Osteocyte (in vitro differentiated cells): Measurements from ENCODE around the gene COL27A1. TPM values are rescaled to one million over a fixed set of nuclear protein-coding genes. Genes with fewer than 3 reads are reported as not detected.
A peak's percentile ranks its signal among the peaks of the same experiment; 100 is the strongest.

Experiments
- DNase-seq: peaks from one replicate; pipeline ENCODE4 v3.0.0; 2021; ENCODE audit warnings: mixed read lengths; ENCODE audit not compliant: unreplicated experiment; ENCODE audit errors: extremely low spot score
- H3K27ac Mint-ChIP-seq: one replicate; pipeline ENCODE4 v1.8.0; 2021; ENCODE audit warnings: mild to moderate bottlenecking, mixed read lengths; ENCODE audit not compliant: unreplicated experiment
- H3K27me3 Mint-ChIP-seq: one replicate; pipeline ENCODE4 v1.8.0; 2021; ENCODE audit warnings: mixed read lengths; ENCODE audit not compliant: unreplicated experiment
- H3K36me3 Mint-ChIP-seq: one replicate; pipeline ENCODE4 v1.8.0; 2021; ENCODE audit warnings: mixed read lengths; ENCODE audit not compliant: unreplicated experiment
- H3K4me1 Mint-ChIP-seq: one replicate; pipeline ENCODE4 v1.8.0; 2021; ENCODE audit warnings: mixed read lengths; ENCODE audit not compliant: unreplicated experiment
- H3K4me3 Mint-ChIP-seq: one replicate; pipeline ENCODE4 v1.8.0; 2021; ENCODE audit warnings: mild to moderate bottlenecking, moderate library complexity, mixed read lengths; ENCODE audit not compliant: unreplicated experiment
- H3K9me3 Mint-ChIP-seq: one replicate; pipeline ENCODE4 v1.8.0; 2021; ENCODE audit warnings: mixed read lengths; ENCODE audit not compliant: unreplicated experiment
- total RNA-seq: library from RNA; stranded (reverse); gene quantifications from 2 replicates; pipeline ENCODE4 v1.2.1, GENCODE V29; 2021
- TF ChIP-seq, protein P1 (sequence below): fragments of 200-600 bp; sonication (generic); IDR thresholded peaks from 2 replicates; pipeline ENCODE4 v1.5.0; 2021; ENCODE audit warnings: antibody characterized with exemption, mild to moderate bottlenecking, moderate library complexity

The COL27A1 gene
- total RNA-seq, 1 donor from 2014 or later, result 44.4 TPM

DNA sequence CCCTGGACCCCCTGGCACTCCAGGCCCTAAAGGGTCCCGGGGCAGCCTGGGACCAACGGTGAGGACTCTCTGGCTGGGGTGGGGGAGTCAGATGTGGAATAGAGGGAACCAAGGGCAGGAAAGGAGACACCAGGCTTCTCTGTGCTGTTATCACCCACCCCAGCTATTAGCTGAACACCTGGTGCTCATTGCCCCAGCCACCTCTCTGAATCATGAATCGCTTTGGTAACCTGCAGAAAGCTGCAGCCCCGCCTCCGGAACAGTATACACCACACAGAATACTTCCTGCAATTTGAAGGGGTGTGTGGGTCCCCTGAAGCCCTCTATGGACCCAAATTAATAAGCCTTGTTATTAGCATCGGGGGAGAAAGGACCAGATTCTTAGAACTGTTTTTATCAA, 127.2 kb downstream of the COL27A1 start:
- no peaks in the 10 kb centered on the region for H3K9me3 Mint-ChIP-seq
- peaks cover 64% of the 10 kb centered on the region for H3K4me1 Mint-ChIP-seq
- peak overlapping the region; percentile 57 for H3K27ac Mint-ChIP-seq
- H3K36me3 Mint-ChIP-seq, result peaks cover 12% of the 10 kb centered on the region
- TF ChIP-seq, protein P1, sequence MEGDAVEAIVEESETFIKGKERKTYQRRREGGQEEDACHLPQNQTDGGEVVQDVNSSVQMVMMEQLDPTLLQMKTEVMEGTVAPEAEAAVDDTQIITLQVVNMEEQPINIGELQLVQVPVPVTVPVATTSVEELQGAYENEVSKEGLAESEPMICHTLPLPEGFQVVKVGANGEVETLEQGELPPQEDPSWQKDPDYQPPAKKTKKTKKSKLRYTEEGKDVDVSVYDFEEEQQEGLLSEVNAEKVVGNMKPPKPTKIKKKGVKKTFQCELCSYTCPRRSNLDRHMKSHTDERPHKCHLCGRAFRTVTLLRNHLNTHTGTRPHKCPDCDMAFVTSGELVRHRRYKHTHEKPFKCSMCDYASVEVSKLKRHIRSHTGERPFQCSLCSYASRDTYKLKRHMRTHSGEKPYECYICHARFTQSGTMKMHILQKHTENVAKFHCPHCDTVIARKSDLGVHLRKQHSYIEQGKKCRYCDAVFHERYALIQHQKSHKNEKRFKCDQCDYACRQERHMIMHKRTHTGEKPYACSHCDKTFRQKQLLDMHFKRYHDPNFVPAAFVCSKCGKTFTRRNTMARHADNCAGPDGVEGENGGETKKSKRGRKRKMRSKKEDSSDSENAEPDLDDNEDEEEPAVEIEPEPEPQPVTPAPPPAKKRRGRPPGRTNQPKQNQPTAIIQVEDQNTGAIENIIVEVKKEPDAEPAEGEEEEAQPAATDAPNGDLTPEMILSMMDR, result no peak
- no peak for DNase-seq
- no peak overlapping the region for H3K4me3 Mint-ChIP-seq
- no peaks in the 10 kb centered on the region for H3K27me3 Mint-ChIP-seq

DNA sequence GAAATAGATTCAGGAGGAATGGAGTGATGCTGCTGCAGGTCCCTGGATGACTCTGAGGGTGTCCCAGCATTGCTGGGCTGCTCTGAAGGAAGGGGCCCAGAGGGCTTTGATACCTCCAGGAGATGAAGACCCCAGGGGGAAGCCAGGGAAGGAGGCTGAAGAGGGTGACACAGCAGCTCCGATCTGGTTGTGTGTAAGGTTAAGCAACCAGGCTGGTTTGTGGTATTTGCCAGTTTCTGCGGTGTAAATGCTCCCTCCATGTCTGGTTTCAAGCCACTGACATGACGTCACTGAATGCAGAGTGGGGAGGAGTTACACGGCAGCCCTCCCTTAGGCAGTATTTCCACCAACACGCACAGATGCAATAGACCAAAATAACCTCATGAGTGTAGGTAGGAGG, 127.6 kb downstream of the COL27A1 start:
- Mint-ChIP-seq H3K27me3 (no peaks in the 10 kb centered on the region), H3K4me1 (peaks cover 64% of the 10 kb centered on the region), H3K4me3 (no peak overlapping the region), H3K9me3 (no peaks in the 10 kb centered on the region), H3K36me3 (peaks cover 12% of the 10 kb centered on the region), H3K27ac (peak overlapping the region; percentile 57)
- TF ChIP-seq, protein P1, result no peak
- DNase-seq, result no peak

GRCh38 chr9:114283551-114284111, 128.3 kb downstream of the COL27A1 start:
- DNase-seq, result no peak
- H3K36me3 Mint-ChIP-seq, result peaks cover 12% of the 10 kb centered on the region
- H3K27ac Mint-ChIP-seq, result peak overlapping the region; percentile 3
- TF ChIP-seq, protein P1, result no peak
- H3K4me1 Mint-ChIP-seq, result peaks cover 65% of the 10 kb centered on the region
- no peaks in the 10 kb centered on the region for H3K9me3 Mint-ChIP-seq
- H3K27me3 Mint-ChIP-seq, result no peaks in the 10 kb centered on the region
- H3K4me3 Mint-ChIP-seq, result no peak overlapping the region

- Mint-ChIP-seq H3K4me1 (peaks cover 59% of the 10 kb centered on the region), H3K27me3 (no peaks in the 10 kb centered on the region), H3K4me3 (no peak overlapping the region), H3K27ac (peak overlapping the region; percentile 70), H3K36me3 (peaks cover 12% of the 10 kb centered on the region), H3K9me3 (no peaks in the 10 kb centered on the region)
- no peak for DNase-seq
- TF ChIP-seq, protein P1, result no peak
Measured at GRCh38 chr9:114284316-114285060, 129.2 kb downstream of the COL27A1 start.

DNA sequence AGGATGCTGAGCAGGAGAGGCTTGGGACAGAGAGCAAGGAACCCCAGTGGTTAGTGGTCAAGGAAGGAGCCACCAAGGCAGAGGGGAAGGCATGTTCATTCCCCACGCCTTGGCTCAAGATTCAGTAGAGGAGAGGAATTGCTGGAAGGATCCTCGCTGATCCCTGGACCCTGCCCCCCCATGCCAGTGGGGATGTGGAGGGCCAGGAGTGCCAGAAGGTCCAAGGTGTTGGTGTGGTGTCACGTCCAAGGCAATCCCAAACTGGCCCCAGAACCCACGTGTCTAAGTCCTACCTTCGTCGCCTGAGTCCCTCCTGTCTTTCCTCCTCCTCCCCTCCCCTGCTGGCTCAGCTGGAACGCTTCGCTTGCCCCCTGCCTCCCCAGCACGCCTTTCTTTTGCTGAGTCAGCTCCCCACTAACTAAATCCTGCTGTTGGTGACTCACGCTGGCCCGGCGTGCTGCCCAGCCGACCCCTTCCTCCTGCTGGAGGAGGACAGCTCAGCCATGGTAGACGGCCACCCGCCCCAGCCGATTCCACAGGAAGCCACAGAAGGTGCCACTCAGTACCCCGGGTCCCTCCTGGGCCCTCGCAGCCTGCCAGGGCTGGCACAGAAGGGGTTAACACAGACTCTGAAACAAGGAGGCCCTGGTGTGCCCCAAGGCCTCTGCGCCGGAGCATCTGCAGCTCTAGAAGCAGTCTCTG, 130.0 kb downstream of the COL27A1 start:
- Mint-ChIP-seq H3K27ac (peak overlapping the region; percentile 70), H3K36me3 (peaks cover 12% of the 10 kb centered on the region), H3K27me3 (no peaks in the 10 kb centered on the region), H3K4me3 (no peak overlapping the region), H3K9me3 (no peaks in the 10 kb centered on the region), H3K4me1 (peaks cover 59% of the 10 kb centered on the region)
- TF ChIP-seq, protein P1, result peak; percentile 33
- peak; percentile 93 for DNase-seq
